DND-41 (cell line): Measurements from ENCODE around the gene KHK.

Experiments used
- CTCF ChIP-seq: IDR thresholded peaks from 2 replicates; pipeline ENCODE4 v1.5.1; 2012; ENCODE audit warnings: borderline replicate concordance, low read length, moderate library complexity, mild to moderate bottlenecking; ENCODE audit not compliant: poor library complexity, severe bottlenecking; ENCODE audit errors: extremely low read depth
- EZH2 ChIP-seq: IDR thresholded peaks from 3 replicates; pipeline ENCODE4 v1.6.1; 2012; ENCODE audit warnings: borderline replicate concordance, low read depth, mild to moderate bottlenecking, moderate library complexity, low read length, inconsistent platforms; ENCODE audit not compliant: severe bottlenecking

GRCh38 chr2:27147935-27148334 lies 61.4 kb downstream of the KHK start:
- no peak for TF ChIP-seq CTCF
- TF ChIP-seq EZH2 = no peak
